Measurements from ENCODE around the gene KRT33B. TPM values are rescaled to one million over a fixed set of nuclear protein-coding genes. Genes with fewer than 3 reads are reported as not detected.

Gene KRT33B
- total and polyA plus RNA-seq, 2 of the 8 experiments (the other 6 are each of a cell fraction or from before 2014, with no cell fraction given): not detected

- no peak for DNase-seq (ENCODE audit: low read depth in 1 of 2, low spot score in 2 of 2)
- Histone ChIP-seq H3K4me2 (ENCODE audit: insufficient read depth in 1 of 2, low read depth in 2 of 2, low read length in 2 of 2) (no peak overlapping the region), H3K9me3 (ENCODE audit: insufficient read depth in 2 of 2, low read depth in 1 of 2, low read length in 1 of 2) (no peaks in the 10 kb centered on the region), H3K79me1 (ENCODE audit: low read depth, low read length) (no peaks in the 10 kb centered on the region), H4K8ac (ENCODE audit: extremely low read depth, insufficient read depth, low read length) (no peak overlapping the region), H3K79me2 (ENCODE audit: control insufficient read depth in 1 of 2, insufficient read depth in 2 of 2, low read length in 2 of 2) (no peaks in the 10 kb centered on the region), H2AFZ (ENCODE audit: low read length) (no peak overlapping the region), H3K23ac (ENCODE audit: insufficient read length) (no peak overlapping the region), H2BK12ac (ENCODE audit: low read depth, low read length) (no peak overlapping the region), H2BK120ac (replicated peaks; ENCODE audit: low read depth, low read length) (no peak overlapping the region), H2BK15ac (ENCODE audit: low read length) (no peak overlapping the region), H2BK20ac (ENCODE audit: low read length) (no peak overlapping the region), H2AK5ac (ENCODE audit: low read depth, low read length) (no peak overlapping the region), H3K23me2 (ENCODE audit: low read depth, low read length) (no peaks in the 10 kb centered on the region), H3K4ac (replicated peaks; ENCODE audit: insufficient read length, low read depth, low read length) (no peak overlapping the region), H3K4me1 (replicated peaks in 1 of 4; ENCODE audit: control insufficient read depth in 3 of 4, insufficient read depth in 4 of 4, low read length in 3 of 4) (no peaks in the 10 kb centered on the region; a peak in 1 of 7 replicates), H3K27ac (ENCODE audit: low read depth, low read length) (no peak overlapping the region), H4K5ac (ENCODE audit: insufficient read length, low read depth, low read length) (no peak overlapping the region), H3K36me3 (ENCODE audit: control insufficient read depth in 2 of 4, insufficient read depth in 4 of 4, low read length in 3 of 4) (no peaks in the 10 kb centered on the region), H2BK5ac (ENCODE audit: low read depth, low read length) (no peak overlapping the region), H3K27me3 (replicated peaks in 1 of 4; ENCODE audit: control insufficient read depth in 3 of 4, extremely low read depth in 1 of 4, insufficient read depth in 3 of 4, low read length in 3 of 4) (no peaks in the 10 kb centered on the region), H3K4me3 (ENCODE audit: extremely low read depth in 1 of 4, insufficient read depth in 2 of 4, low read depth in 3 of 4, low read length in 4 of 4) (no peak overlapping the region), H4K91ac (replicated peaks; ENCODE audit: insufficient read length, low read length) (no peak overlapping the region), H3K9ac (replicated peaks in 1 of 4; ENCODE audit: extremely low read depth in 1 of 4, low read depth in 3 of 4, low read length in 3 of 4) (no peak overlapping the region), H4K20me1 (replicated peaks in 1 of 2; ENCODE audit: control insufficient read depth in 1 of 2, insufficient read depth in 2 of 2, low read length in 2 of 2) (no peaks in the 10 kb centered on the region), H3K18ac (ENCODE audit: extremely low read depth, low read length) (no peak overlapping the region), H3K14ac (ENCODE audit: insufficient read length) (no peak overlapping the region), H3K56ac (replicated peaks; ENCODE audit: insufficient read length, low read depth, low read length) (no peak overlapping the region)
- POLR2A ChIA-PET (ENCODE audit: partially characterized antibody): no interaction called here
- WGBS, 2 experiments (ENCODE audit: extremely low coverage in 1 of 2, insufficient coverage in 1 of 2, insufficient read length in 1 of 2, insufficient replicate concordance in 2 of 2, low coverage in 1 of 2, low lambda C conversion rate in 2 of 2, missing lambda C conversion rate in 1 of 2): 94% methylated on average over 6 of the region's 10 CpGs; no CpG with 5 or more reads in 1 of the 2 experiments
- CTCF ChIA-PET (ENCODE audit: partially characterized antibody): interaction anchor here (1.2 to 1.7 kb wide), 2 partner anchors 9 to 462 kb away, joined by 4 read pairs; no protein-coding TSS in a partner anchor
- FAIRE-seq: no peak
- TF ChIP-seq RAD21 (IDR thresholded peaks at IDR 0.05 in 1 of 2, conservative IDR thresholded peaks at IDR 0.05 in 1 of 2; ENCODE audit: low read depth in 2 of 2, low read length in 2 of 2) (no peak), FOSL1 (IDR thresholded peaks at IDR 0.05; ENCODE audit: insufficient read depth, low read depth, low read length) (no peak), KDM1A (IDR thresholded peaks at IDR 0.05; ENCODE audit: borderline replicate concordance, low read length) (no peak), SRF (IDR thresholded peaks at IDR 0.05; ENCODE audit: low read depth, low read length) (no peak), CTCF (IDR thresholded peaks at IDR 0.05; ENCODE audit: control extremely low read depth in 1 of 3, insufficient read depth in 1 of 3, low read depth in 1 of 3, low read length in 3 of 3) (no peak), SUZ12 (IDR thresholded peaks at IDR 0.05; ENCODE audit: low read length) (no peak), TEAD4 (IDR thresholded peaks at IDR 0.05; ENCODE audit: low read depth, low read length) (no peak), ZNF274 (IDR thresholded peaks at IDR 0.05; ENCODE audit: borderline replicate concordance, extremely low read depth, low read length) (no peak), CBX8 (IDR thresholded peaks at IDR 0.05; ENCODE audit: borderline replicate concordance, low read depth, low read length) (no peak), EGR1 (IDR thresholded peaks at IDR 0.05; ENCODE audit: borderline replicate concordance, low read depth, low read length) (no peak), CTBP2 (IDR thresholded peaks at IDR 0.05; ENCODE audit: borderline replicate concordance, insufficient read depth, insufficient read length, low read length) (no peak), SIRT6 (IDR thresholded peaks at IDR 0.05; ENCODE audit: low read length) (no peak)
Observed at GRCh38 chr17:41325126-41325525, 44.5 kb downstream of the KRT33B start.
